Subcutaneous adipose tissue (tissue), 4 donors: Measurements from ENCODE around the gene SGCG. TPM values are rescaled to one million over a fixed set of nuclear protein-coding genes. Genes with fewer than 3 reads are reported as not detected.

ENCODE experiments used
- total RNA-seq, 4 donors: library from RNA; depleted of rRNA; stranded (reverse); fragments of >200 nt; gene quantifications; one replicate each; pipeline ENCODE4 v1.1.0, GENCODE V29; 2016
- TF ChIP-seq, protein P1 (sequence below): fragments of 450-650 bp; IDR thresholded peaks from one replicate; pipeline ENCODE4 v1.5.1; 2016; ENCODE audit warnings: low read depth, mild to moderate bottlenecking, control low read depth, antibody characterized with exemption, moderate library complexity

SGCG gene, protein sequence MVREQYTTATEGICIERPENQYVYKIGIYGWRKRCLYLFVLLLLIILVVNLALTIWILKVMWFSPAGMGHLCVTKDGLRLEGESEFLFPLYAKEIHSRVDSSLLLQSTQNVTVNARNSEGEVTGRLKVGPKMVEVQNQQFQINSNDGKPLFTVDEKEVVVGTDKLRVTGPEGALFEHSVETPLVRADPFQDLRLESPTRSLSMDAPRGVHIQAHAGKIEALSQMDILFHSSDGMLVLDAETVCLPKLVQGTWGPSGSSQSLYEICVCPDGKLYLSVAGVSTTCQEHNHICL
- 10 to 100 TPM in 1 of 4 donors, 1 to 10 TPM in 2, under 1 TPM in 1; 0.82 to 10.3 (median 5.2) TPM for total RNA-seq

DNA sequence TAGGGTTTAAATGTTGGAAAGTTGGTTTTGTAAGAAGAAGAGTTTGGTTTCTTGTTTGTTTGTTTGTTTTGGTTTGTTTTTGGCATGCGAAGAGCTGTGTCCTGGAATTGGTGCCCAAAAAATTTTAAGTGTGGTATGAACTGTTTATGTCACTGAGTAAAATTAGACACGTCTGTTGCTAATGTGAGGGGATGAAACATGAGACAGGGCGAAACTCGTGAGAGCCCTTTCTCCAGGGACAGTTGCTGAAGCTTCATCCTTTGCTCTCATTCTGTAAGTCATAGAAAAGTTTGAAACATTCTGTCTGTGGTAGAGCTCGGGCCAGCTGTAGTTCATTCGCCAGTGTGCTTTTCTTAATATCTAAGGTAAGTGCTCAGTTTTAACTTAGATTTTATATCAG lies at the start of gene SGCG:
Gene SGCG, plus strand, starts transcription at position 269 of the 400 bp plus-strand sequence. CDS start 22,716 bp downstream, outside the sequence.
- TF ChIP-seq, protein P1, sequence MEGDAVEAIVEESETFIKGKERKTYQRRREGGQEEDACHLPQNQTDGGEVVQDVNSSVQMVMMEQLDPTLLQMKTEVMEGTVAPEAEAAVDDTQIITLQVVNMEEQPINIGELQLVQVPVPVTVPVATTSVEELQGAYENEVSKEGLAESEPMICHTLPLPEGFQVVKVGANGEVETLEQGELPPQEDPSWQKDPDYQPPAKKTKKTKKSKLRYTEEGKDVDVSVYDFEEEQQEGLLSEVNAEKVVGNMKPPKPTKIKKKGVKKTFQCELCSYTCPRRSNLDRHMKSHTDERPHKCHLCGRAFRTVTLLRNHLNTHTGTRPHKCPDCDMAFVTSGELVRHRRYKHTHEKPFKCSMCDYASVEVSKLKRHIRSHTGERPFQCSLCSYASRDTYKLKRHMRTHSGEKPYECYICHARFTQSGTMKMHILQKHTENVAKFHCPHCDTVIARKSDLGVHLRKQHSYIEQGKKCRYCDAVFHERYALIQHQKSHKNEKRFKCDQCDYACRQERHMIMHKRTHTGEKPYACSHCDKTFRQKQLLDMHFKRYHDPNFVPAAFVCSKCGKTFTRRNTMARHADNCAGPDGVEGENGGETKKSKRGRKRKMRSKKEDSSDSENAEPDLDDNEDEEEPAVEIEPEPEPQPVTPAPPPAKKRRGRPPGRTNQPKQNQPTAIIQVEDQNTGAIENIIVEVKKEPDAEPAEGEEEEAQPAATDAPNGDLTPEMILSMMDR: no peak

DNA sequence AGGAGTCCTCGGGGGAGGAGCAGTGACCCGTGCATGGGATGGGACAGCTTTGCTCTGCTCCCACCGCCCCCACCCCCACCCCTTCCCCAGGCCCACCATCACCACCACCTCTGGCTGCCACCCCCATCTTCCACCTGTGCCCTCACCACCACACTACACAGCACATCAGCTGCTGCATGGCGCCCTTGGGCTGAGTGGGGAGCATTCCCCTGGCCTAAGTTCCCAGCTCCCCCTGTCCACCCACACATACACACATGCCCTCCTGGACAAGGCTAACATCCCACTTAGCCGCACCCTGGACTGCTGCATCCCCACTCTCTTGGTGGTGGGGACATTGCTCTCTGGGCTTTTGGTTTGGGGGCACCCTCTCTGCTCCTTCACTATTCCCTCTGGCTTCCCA lies 46.2 kb upstream of the SGCG start:
- TF ChIP-seq, protein P1: no peak

DNA sequence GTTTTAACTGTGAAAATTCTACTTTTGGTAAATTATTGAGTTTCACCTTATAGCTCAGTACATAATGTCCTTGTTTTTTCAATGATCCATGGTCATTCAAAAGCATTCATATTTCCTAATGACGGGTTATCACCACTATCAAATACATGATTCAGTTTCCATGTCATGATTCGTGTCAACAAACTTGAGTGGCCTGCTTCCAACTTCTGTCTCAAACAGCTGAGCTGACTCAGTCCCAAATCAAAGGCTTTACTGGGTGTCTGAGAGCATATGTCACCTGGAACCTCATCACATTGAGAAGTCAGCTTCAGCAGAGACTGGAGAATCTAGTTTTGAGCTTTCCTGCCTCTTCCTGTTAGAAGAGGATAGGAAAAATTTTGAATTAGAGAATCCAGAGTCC lies 40.3 kb upstream of the SGCG start:
- TF ChIP-seq, protein P1: no peak

DNA sequence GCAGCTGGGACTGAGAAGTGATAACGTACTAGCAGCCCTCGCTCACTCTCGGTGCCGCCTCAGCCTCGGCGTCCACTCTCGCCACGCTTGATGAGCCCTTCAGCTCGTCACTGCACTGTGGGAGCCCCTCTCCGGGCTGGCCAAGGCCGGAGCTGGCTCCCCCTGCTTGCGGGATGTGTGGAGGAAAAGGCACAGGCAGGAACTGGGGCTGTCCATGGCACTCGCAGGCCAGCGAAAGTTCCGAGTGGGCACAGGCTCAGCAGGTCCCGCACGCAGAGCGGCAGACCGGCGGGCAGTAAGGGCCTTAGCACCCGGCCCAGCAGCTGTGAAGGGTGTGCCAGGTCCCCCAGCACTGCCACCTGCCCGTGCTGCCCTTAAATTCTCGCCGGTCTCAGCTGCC lies 38.8 kb upstream of the SGCG start:
- TF ChIP-seq, protein P1: no peak

DNA sequence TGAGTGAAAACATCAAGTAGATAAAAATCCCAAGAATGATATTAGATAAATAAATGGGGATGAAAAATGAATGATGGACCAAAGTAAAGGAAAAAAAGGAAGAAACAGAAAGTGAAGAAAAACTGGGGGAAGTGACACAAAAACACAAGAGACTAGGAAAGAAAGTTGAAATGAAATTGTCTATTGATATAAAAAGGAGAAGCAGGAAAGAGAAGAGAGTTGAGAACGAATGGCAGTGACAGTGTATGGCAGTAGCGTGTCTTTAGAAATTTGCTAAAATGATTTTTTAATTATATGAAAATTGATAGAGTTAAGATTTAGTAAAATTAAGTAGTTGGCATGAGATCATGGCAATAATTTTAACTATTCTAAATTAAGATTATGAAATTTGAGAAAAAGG lies 36.3 kb upstream of the SGCG start:
- TF ChIP-seq, protein P1: no peak

DNA sequence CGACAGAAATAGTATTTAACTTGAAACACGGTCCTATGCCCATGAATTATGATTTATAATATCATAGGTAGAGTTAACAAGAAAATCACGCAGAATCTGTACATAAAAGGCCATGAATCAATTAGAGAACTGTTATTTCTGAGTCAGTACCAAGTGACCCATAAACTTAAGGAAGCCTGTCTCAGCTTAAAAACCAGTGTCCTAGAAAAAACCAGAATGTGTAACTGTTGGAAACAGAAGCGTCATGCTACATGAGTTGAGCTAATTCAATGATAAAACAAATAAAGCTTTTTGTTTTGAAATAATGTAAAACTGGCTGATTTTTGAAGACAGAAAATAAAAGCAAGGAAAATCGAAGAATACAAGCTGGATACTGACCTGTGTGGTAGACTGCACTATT lies 34.8 kb upstream of the SGCG start:
- TF ChIP-seq, protein P1: no peak

DNA sequence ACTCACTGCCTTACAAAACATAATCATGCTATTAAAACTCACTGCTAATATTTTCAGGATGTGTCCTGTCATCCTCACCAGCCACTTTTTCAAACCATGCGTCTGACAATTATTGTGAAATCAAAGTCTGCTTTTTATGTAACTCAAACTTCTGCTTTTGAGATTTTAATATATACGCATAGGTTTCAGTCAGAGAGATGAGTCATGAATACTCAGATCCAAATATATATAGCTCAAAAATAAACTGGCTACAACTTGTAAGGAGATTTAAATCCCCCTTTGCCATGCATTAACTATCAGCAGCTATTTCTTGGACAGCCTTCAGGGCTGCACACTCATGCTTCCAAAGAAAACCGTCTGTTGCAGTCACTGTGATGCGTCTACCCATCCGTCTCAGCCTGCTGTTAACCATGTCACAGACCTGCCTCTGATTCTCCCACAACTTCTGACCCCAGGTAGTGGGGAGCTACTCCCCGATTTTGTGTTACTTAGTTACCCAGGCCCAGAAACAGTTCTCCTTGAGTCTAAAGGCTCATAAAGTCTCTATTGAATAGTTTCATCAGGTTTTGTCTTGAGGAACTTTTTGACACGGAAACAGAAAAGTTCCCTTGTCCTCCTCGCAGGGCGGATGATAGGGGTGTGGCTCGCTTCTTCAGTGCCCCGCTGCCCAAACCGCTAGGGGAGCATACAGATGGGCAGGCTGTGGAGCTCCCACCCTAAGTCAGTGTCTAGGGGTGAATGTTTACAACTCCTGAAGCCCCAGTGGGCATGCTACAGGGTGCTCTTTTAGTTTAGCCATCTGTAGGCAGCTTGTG lies 33.8 kb upstream of the SGCG start:
- TF ChIP-seq, protein P1: no peak
